Right ventricle myocardium superior (tissue), 1 donor: ENCODE data around the gene SPTY2D1. TPM values are rescaled to one million over a fixed set of nuclear protein-coding genes. Genes with fewer than 3 reads are reported as not detected.
"Not testable (repeated sequence)": the region's sequence is repeated elsewhere in the genome, so short reads cannot be mapped to it uniquely, and the experiment has no call there.

ENCODE experiments used
- ATAC-seq: fragments of 200-7000 bp; cut with Tn5 transposase; one replicate; pipeline ENCODE4 v1.9.1; 2020; ENCODE audit warnings: mild to moderate bottlenecking; ENCODE audit not compliant: poor library complexity
- DNase-seq: peaks from one replicate; pipeline ENCODE4 v3.0.0-alpha.2; 2020
- intact Hi-C: fragments of 100-400 bp; cut with DNase I; formaldehyde crosslinking; loops from one replicate; pipeline ENCODE4 v1.11.2; 2022
- long read RNA-seq: library from polyadenylated mRNA; unstranded; transcript quantifications from one replicate; pipeline ENCODE4 v2.0.0, GENCODE V29; 2021
- total RNA-seq: library from RNA; stranded (reverse); fragmentation: NEBNext Ultra II Directional; extraction: Animal tissue kit (Norgen Biotek cat#: 25700); gene quantifications from one replicate; pipeline ENCODE4 v1.2.1, GENCODE V29; 2021
- donor health status: DM: no; HTN: yes; CAD: no; lungs with severe emphysema.

Gene SPTY2D1
- 8.2 TPM for total RNA-seq
- long read RNA-seq, full-length matches to known transcripts, result 5 of 8 reads
- long read RNA-seq, partial matches to known transcripts, result 1 of 8 reads
- long read RNA-seq, other reads (novel, unspliced or antisense), result 2 of 8 reads

GRCh38 chr11:18634140-18635032 lies at the start of gene SPTY2D1:
SPTY2D1 (minus strand) TSS chr11:18634342; CDS start chr11:18634257, 85 bp downstream.
- ATAC-seq (peak; percentile 100), DNase-seq (peak; percentile 100)
- intact Hi-C loops, result no loop called here

- ATAC-seq (no peak), DNase-seq (no peak)
- intact Hi-C loops, result no loop called here
These were observed 48.3 kb upstream of the SPTY2D1 start for GRCh38 chr11:18682466-18682865.

GRCh38 chr11:18681949-18682348 lies 47.8 kb upstream of the SPTY2D1 start:
- ATAC-seq, DNase-seq, intact Hi-C loops: not testable (repeated sequence)

GRCh38 chr11:18677560-18677959 lies 43.4 kb upstream of the SPTY2D1 start:
- intact Hi-C loops, result no loop called here
- no peak for DNase-seq
- no peak for ATAC-seq

- ATAC-seq (no peak), DNase-seq (no peak)
- intact Hi-C loops, result no loop called here
These were observed 42.7 kb upstream of the SPTY2D1 start for GRCh38 chr11:18676803-18677202.

GRCh38 chr11:18672209-18672608 lies 38.1 kb upstream of the SPTY2D1 start:
- ATAC-seq, DNase-seq, intact Hi-C loops: not testable (repeated sequence)

GRCh38 chr11:18671246-18671645 lies 37.1 kb upstream of the SPTY2D1 start:
- intact Hi-C loops, result no loop called here
- DNase-seq, result no peak
- no peak for ATAC-seq

GRCh38 chr11:18669711-18670110 lies 35.6 kb upstream of the SPTY2D1 start:
- ATAC-seq, result no peak
- intact Hi-C loops, result no loop called here
- no peak for DNase-seq

GRCh38 chr11:18669219-18669596 lies 35.1 kb upstream of the SPTY2D1 start:
- ATAC-seq, result no peak
- intact Hi-C loops, result no loop called here
- DNase-seq, result no peak

- ATAC-seq (no peak), DNase-seq (no peak)
- intact Hi-C loops, result no loop called here
These were observed 34.0 kb upstream of the SPTY2D1 start for GRCh38 chr11:18668131-18668530.

GRCh38 chr11:18665353-18665872 lies 31.3 kb upstream of the SPTY2D1 start:
- intact Hi-C loops, ATAC-seq: not testable (repeated sequence)

GRCh38 chr11:18657673-18658072 lies 23.5 kb upstream of the SPTY2D1 start:
- DNase-seq (no peak), ATAC-seq (no peak)
- intact Hi-C loops, result no loop called here

More at GRCh38 chr11:18665353-18665872, 31.3 kb upstream of the SPTY2D1 start:
- DNase-seq, result not testable (repeated sequence)

GRCh38 chr11:18650859-18651557 lies 16.9 kb upstream of the SPTY2D1 start:
- ATAC-seq (peak; percentile 31), DNase-seq (no peak)
- intact Hi-C loops, result no loop called here

- no peak for ATAC-seq
- intact Hi-C loops, result no loop called here
These were observed 16.2 kb upstream of the SPTY2D1 start for GRCh38 chr11:18650353-18650752.

GRCh38 chr11:18643034-18643433 lies 8.9 kb upstream of the SPTY2D1 start:
- DNase-seq, ATAC-seq, intact Hi-C loops: not testable (repeated sequence)

More at GRCh38 chr11:18650353-18650752, 16.2 kb upstream of the SPTY2D1 start:
- DNase-seq, result no peak

- intact Hi-C loops, result no loop called here
- DNase-seq (no peak), ATAC-seq (no peak)
These were observed 7.5 kb upstream of the SPTY2D1 start for GRCh38 chr11:18641677-18642076.

- intact Hi-C loops, result no loop called here
- ATAC-seq (no peak), DNase-seq (no peak)
These were observed 644 bp downstream of the SPTY2D1 start for GRCh38 chr11:18633256-18634139.

- DNase-seq, result no peak
These were observed 1.3 kb downstream of the SPTY2D1 start for GRCh38 chr11:18632841-18633240.

More at GRCh38 chr11:18632841-18633240, 1.3 kb downstream of the SPTY2D1 start:
- intact Hi-C loops, result no loop called here
- ATAC-seq, result no peak
